IMR-90 (cell line): ENCODE measurements around the gene ARHGEF16. TPM values are rescaled to one million over a fixed set of nuclear protein-coding genes. Genes with fewer than 3 reads are reported as not detected.

Source experiments
- ATAC-seq: fragments of 200-7000 bp; cut with Tn5 transposase; 2 replicates; pipeline ENCODE4 v1.9.1; 2020; ENCODE audit warnings: low read depth, mild to moderate bottlenecking, moderate library complexity
- BruUV-seq: library from RNA; stranded (reverse); fragments of 400-500 nt; replicated peaks from 2 replicates; lab custom pipeline; 2021; lab: Mats Ljungman, UMichigan
- CTCF ChIA-PET: fragments of 300-600 bp; formaldehyde crosslinking; extraction: SDS; loops from one replicate; lab custom pipeline; 2021; ENCODE audit warnings: antibody characterized with exemption; lab: Yijun Ruan, JAX
- POLR2A ChIA-PET: fragments of 300-600 bp; sonication (Branson Sonifier 250); formaldehyde crosslinking; loops from one replicate; lab custom pipeline; 2022; ENCODE audit warnings: antibody characterized with exemption; ENCODE audit not compliant: unreplicated experiment; lab: Charles Lee
- DNase-seq: peaks from one replicate; pipeline ENCODE4 v3.0.0; 2013
- H2AFZ ChIP-seq: replicated peaks from 2 replicates; pipeline ENCODE3; 2013; ENCODE audit warnings: low read length, mild to moderate bottlenecking; ENCODE audit not compliant: poor library complexity
- H2AK5ac ChIP-seq: 2 replicates; pipeline ENCODE4 v1.6.1; 2013; ENCODE audit warnings: low read depth, low read length, inconsistent platforms
- H2AK9ac ChIP-seq: replicated peaks from 2 replicates; pipeline ENCODE3; 2013; ENCODE audit warnings: mild to moderate bottlenecking, low read depth, low read length, moderate library complexity; ENCODE audit not compliant: poor library complexity
- H2BK120ac ChIP-seq: 2 replicates; pipeline ENCODE4 v1.6.1; 2013; ENCODE audit warnings: low read depth, low read length, inconsistent platforms
- H2BK15ac ChIP-seq: 3 replicates; pipeline ENCODE4 v1.6.1; 2013; ENCODE audit warnings: low read depth, low read length, inconsistent platforms
- H2BK20ac ChIP-seq: 2 replicates; pipeline ENCODE4 v1.6.1; 2013; ENCODE audit warnings: low read depth, mild to moderate bottlenecking, inconsistent platforms, low read length, moderate library complexity
- H2BK5ac ChIP-seq: 2 replicates; pipeline ENCODE4 v1.6.1; 2013; ENCODE audit warnings: mild to moderate bottlenecking, low read depth, low read length, inconsistent platforms; ENCODE audit not compliant: poor library complexity, severe bottlenecking
- H3K14ac ChIP-seq: replicated peaks from 2 replicates; pipeline ENCODE4 v1.6.1; 2013; ENCODE audit warnings: low read depth, low read length, inconsistent platforms
- H3K18ac ChIP-seq: 2 replicates; pipeline ENCODE4 v1.6.1; 2013; ENCODE audit warnings: low read depth, low read length, control low read depth
- H3K23ac ChIP-seq: 2 replicates; pipeline ENCODE4 v1.6.1; 2013; ENCODE audit warnings: low read depth, low read length, inconsistent platforms
- H3K27ac ChIP-seq: 2 replicates; pipeline ENCODE4 v1.5.1; 2013; ENCODE audit warnings: mild to moderate bottlenecking, control low read depth, low read length; ENCODE audit not compliant: insufficient read depth
- H3K27me3 ChIP-seq: 2 replicates; pipeline ENCODE4 v1.6.1; 2013; ENCODE audit warnings: low read length; ENCODE audit not compliant: control insufficient read depth, insufficient read depth
- H3K36me3 ChIP-seq: 2 replicates; pipeline ENCODE4 v1.6.1; 2013; ENCODE audit warnings: low read length, mixed read lengths; ENCODE audit not compliant: control insufficient read depth, insufficient read depth
- H3K4ac ChIP-seq: 2 replicates; pipeline ENCODE4 v1.6.1; 2013; ENCODE audit warnings: low read depth, low read length, inconsistent platforms
- H3K4me1 ChIP-seq: 2 replicates; pipeline ENCODE4 v1.6.1; 2013; ENCODE audit warnings: low read length, mixed read lengths; ENCODE audit not compliant: control insufficient read depth, insufficient read depth
- H3K4me2 ChIP-seq: 2 replicates; pipeline ENCODE4 v1.6.1; 2013; ENCODE audit warnings: low read depth, mild to moderate bottlenecking, control low read depth, low read length, moderate library complexity
- H3K4me3 ChIP-seq: 2 replicates; pipeline ENCODE4 v1.5.1; 2013; ENCODE audit warnings: low read depth, mild to moderate bottlenecking, control low read depth, low read length, moderate library complexity; ENCODE audit not compliant: insufficient read depth
- H3K56ac ChIP-seq: 2 replicates; pipeline ENCODE4 v1.6.1; 2013; ENCODE audit warnings: low read length, inconsistent platforms; ENCODE audit not compliant: insufficient read depth; ENCODE audit errors: extremely low read depth
- H3K79me1 ChIP-seq, 2 experiments: 2 replicates each; pipeline ENCODE4 v1.6.1; 2013; ENCODE audit warnings: low read length in 2 of 2, inconsistent platforms in 1 of 2, low read depth in 1 of 2
- H3K9ac ChIP-seq: 2 replicates; pipeline ENCODE4 v1.6.1; 2013; ENCODE audit warnings: low read depth, low read length, control low read depth
- H3K9me1 ChIP-seq: 2 replicates; pipeline ENCODE4 v1.6.1; 2013; ENCODE audit warnings: low read length, inconsistent platforms; ENCODE audit not compliant: insufficient read depth
- H3K9me3 ChIP-seq: 2 replicates; pipeline ENCODE4 v1.6.1; 2013; ENCODE audit warnings: low read length; ENCODE audit not compliant: control insufficient read depth, insufficient read depth
- H4K20me1 ChIP-seq: 2 replicates; pipeline ENCODE4 v1.6.1; 2013; ENCODE audit warnings: low read length, inconsistent platforms; ENCODE audit not compliant: insufficient read depth
- H4K5ac ChIP-seq: 2 replicates; pipeline ENCODE4 v1.6.1; 2013; ENCODE audit warnings: mild to moderate bottlenecking, low read depth, low read length, control low read depth
- H4K8ac ChIP-seq, 2 experiments: 2 replicates each; pipeline ENCODE4 v1.6.1; 2013; ENCODE audit warnings: low read depth in 2 of 2, low read length in 2 of 2, control low read depth in 1 of 2, inconsistent platforms in 1 of 2
- H4K91ac ChIP-seq: 2 replicates; pipeline ENCODE4 v1.6.1; 2013; ENCODE audit warnings: low read depth, low read length, inconsistent platforms; ENCODE audit not compliant: insufficient read depth
- BHLHE40 ChIP-seq: fragments of 150-350 bp; IDR thresholded peaks from 2 replicates; pipeline ENCODE4 v1.6.1; 2016; ENCODE audit warnings: mild to moderate bottlenecking, low read depth, low read length
- CEBPB ChIP-seq: IDR thresholded peaks from 2 replicates; pipeline ENCODE4 v1.6.1; 2012; ENCODE audit warnings: low read depth, low read length, improper control_type of control experiment
- CHD1 ChIP-seq: IDR thresholded peaks from 2 replicates; pipeline ENCODE4 v1.6.1; 2012; ENCODE audit warnings: low read depth, low read length, improper control_type of control experiment
- CTCF ChIP-seq: conservative IDR thresholded peaks from 2 replicates; pipeline ENCODE4 v1.5.1; 2012; ENCODE audit warnings: mild to moderate bottlenecking, low read depth, low read length, improper control_type of control experiment
- FOS ChIP-seq: fragments of 150-350 bp; IDR thresholded peaks from 2 replicates; pipeline ENCODE4 v1.6.1; 2016; ENCODE audit warnings: low read depth, low read length
- MAFK ChIP-seq: IDR thresholded peaks from 2 replicates; pipeline ENCODE4 v1.6.1; 2012; ENCODE audit warnings: low read depth, low read length, improper control_type of control experiment
- MAZ ChIP-seq: IDR thresholded peaks from 2 replicates; pipeline ENCODE4 v1.6.1; 2012; ENCODE audit warnings: low read depth, mild to moderate bottlenecking, low read length, improper control_type of control experiment, moderate library complexity, borderline replicate concordance
- MXI1 ChIP-seq: IDR thresholded peaks from 2 replicates; pipeline ENCODE4 v1.6.1; 2012; ENCODE audit warnings: low read depth, mild to moderate bottlenecking, low read length, moderate library complexity, borderline replicate concordance
- NFE2L2 ChIP-seq: fragments of 150-350 bp; IDR thresholded peaks from 2 replicates; pipeline ENCODE4 v1.6.1; 2016; ENCODE audit warnings: low read depth, mild to moderate bottlenecking, low read length
- POLR2A ChIP-seq: IDR thresholded peaks from 2 replicates; pipeline ENCODE4 v1.6.1; 2012; ENCODE audit warnings: mild to moderate bottlenecking, low read depth, low read length
- RAD21 ChIP-seq: IDR thresholded peaks from 2 replicates; pipeline ENCODE4 v1.6.1; 2012; ENCODE audit warnings: low read length, improper control_type of control experiment
- RCOR1 ChIP-seq: IDR thresholded peaks from 2 replicates; pipeline ENCODE4 v1.6.1; 2012; ENCODE audit warnings: mild to moderate bottlenecking, low read length, improper control_type of control experiment; ENCODE audit not compliant: insufficient replicate concordance
- RFX5 ChIP-seq: IDR thresholded peaks from 2 replicates; pipeline ENCODE4 v1.8.0; 2012; ENCODE audit warnings: low read depth, mild to moderate bottlenecking, low read length, moderate library complexity
- SMC3 ChIP-seq: fragments of 150-350 bp; IDR thresholded peaks from 2 replicates; pipeline ENCODE4 v1.6.1; 2016; ENCODE audit warnings: low read depth, mild to moderate bottlenecking, antibody characterized with exemption, low read length, moderate library complexity
- USF2 ChIP-seq: fragments of 150-350 bp; IDR thresholded peaks from 2 replicates; pipeline ENCODE4 v1.6.1; 2017; ENCODE audit warnings: mild to moderate bottlenecking, antibody characterized with exemption, low read length, low read depth
- WGBS, 2 experiments: methylation state at CpG; one replicate each; pipeline versions ENCODE4 v1.1.5 to v1.1.7; 2013; ENCODE audit warnings: missing lambda C conversion rate in 2 of 2; ENCODE audit not compliant: insufficient read length in 1 of 2; ENCODE audit errors: extremely low coverage in 2 of 2; 5-methylcytosine and 5-hydroxymethylcytosine counted together
- dilution Hi-C: fragments of 300-500 bp; cut with HindIII; formaldehyde crosslinking; loops from one replicate; pipeline ENCODE4 v1.14.3; 2018; ENCODE audit warnings: low sequenced_read_pairs; ENCODE audit not compliant: unreplicated experiment
- in situ Hi-C: fragments of 300-500 bp; cut with MboI; formaldehyde crosslinking; loops from 3 replicates; pipeline ENCODE4 v1.14.3; 2019; ENCODE audit warnings: low sequenced_read_pairs, inconsistent platforms, mixed read lengths
- intact Hi-C: fragments of 100-400 bp; cut with micrococcal nuclease; formaldehyde crosslinking; loops from 2 replicates; pipeline ENCODE4 v1.10.0; 2022
- polyA plus RNA-seq, 3 experiments: library from polyadenylated mRNA; depleted of rRNA; stranded (reverse); fragments of >200 nt; gene quantifications; 2 replicates each; pipeline ENCODE4 v1.2.3, GENCODE V29; 2012; ENCODE audit warnings: low replicate concordance in 1 of 3
- total RNA-seq: library from RNA; depleted of rRNA; stranded (reverse); fragments of >200 nt; gene quantifications from 2 replicates; pipeline ENCODE4 v1.2.3, GENCODE V29; 2012

ARHGEF16 gene
- total and polyA plus RNA-seq, 2 of the 4 experiments (the other 2 are of a cell fraction), result 0.18 to 0.39 TPM

- no peak overlapping the region for H3K56ac ChIP-seq
- POLR2A ChIA-PET, result no interaction called here
- H2AK9ac ChIP-seq, result no peak overlapping the region
- DNase-seq (no peak), ATAC-seq (no peak)
- no peak overlapping the region for H2BK15ac ChIP-seq
- no peaks in the 10 kb centered on the region for H3K9me1 ChIP-seq
- no peak overlapping the region for H2BK5ac ChIP-seq
- H3K79me1 ChIP-seq, result no peaks in the 10 kb centered on the region
- H2BK120ac ChIP-seq, result no peak overlapping the region
- no peak overlapping the region for H2BK20ac ChIP-seq
- H4K8ac ChIP-seq, result no peak overlapping the region
- H3K18ac ChIP-seq, result no peak overlapping the region
- H3K14ac ChIP-seq, result no peak overlapping the region
- H2AFZ ChIP-seq, result no peak overlapping the region
- H3K4me2 ChIP-seq, result no peak overlapping the region
- in situ Hi-C loops, result no loop called here
- BruUV-seq, result no TSS peak
- no peak overlapping the region for H3K9ac ChIP-seq
- no peak overlapping the region for H4K5ac ChIP-seq
- H3K4ac ChIP-seq, result no peak overlapping the region
- WGBS, 2 experiments, result 77% methylated on average over 7 of the region's 30 CpGs; no CpG with 5 or more reads in 1 of the 2 experiments
- no peak overlapping the region for H4K91ac ChIP-seq
- H3K4me1 ChIP-seq, result no peaks in the 10 kb centered on the region
- intact Hi-C loops, result no loop called here
- no peaks in the 10 kb centered on the region; the same call in 1 of the 2 replicates for H4K20me1 ChIP-seq
- no peak overlapping the region for H2AK5ac ChIP-seq
- dilution Hi-C loops, result no loop called here
- no peaks in the 10 kb centered on the region for H3K9me3 ChIP-seq
- no peaks in the 10 kb centered on the region for H3K36me3 ChIP-seq
- H3K4me3 ChIP-seq, result no peak overlapping the region
- CTCF ChIA-PET, result no interaction called here
- peaks cover 2% of the 10 kb centered on the region; the same call in 1 of the 2 replicates for H3K27me3 ChIP-seq
- H3K27ac ChIP-seq, result no peak overlapping the region
- no peak overlapping the region for H3K23ac ChIP-seq
- TF ChIP-seq USF2 (no peak), CEBPB (no peak), MAZ (no peak), MAFK (no peak), NFE2L2 (no peak), BHLHE40 (no peak), CHD1 (no peak), RCOR1 (no peak), POLR2A (no peak), CTCF (no peak), RAD21 (no peak), FOS (no peak), RFX5 (no peak), SMC3 (no peak), MXI1 (no peak)
Measured at GRCh38 chr1:3479511-3480368, 25.3 kb downstream of the ARHGEF16 start.
